ENCODE measurements around the gene IRF9. TPM values are rescaled to one million over a fixed set of nuclear protein-coding genes. Genes with fewer than 3 reads are reported as not detected.

The IRF9 gene
- total RNA-seq, 1 donor from 2014 or later = 66.5 TPM

- TF ChIP-seq CTCF (IDR thresholded peaks at IDR 0.05; ENCODE audit: insufficient read depth, low read length, poor library complexity, severe bottlenecking) = no peak
- Histone ChIP-seq H3K36me3 (ENCODE audit: control insufficient read depth, insufficient read depth, low read length) (peaks cover 4% of the 10 kb centered on the region), H3K27me3 (ENCODE audit: control insufficient read depth, insufficient read depth, low read length) (no peaks in the 10 kb centered on the region), H3K4me3 (ENCODE audit: low read depth, low read length) (no peak overlapping the region)
- no peak for DNase-seq (ENCODE audit: low read depth)
Observed at GRCh38 chr14:24189460-24189859, 28.4 kb downstream of the IRF9 start.

GRCh38 chr14:24190416-24190815 is 29.4 kb downstream of the IRF9 start:
- no peak overlapping the region for H3K4me3 ChIP-seq (ENCODE audit: low read depth, low read length)
- H3K27me3 ChIP-seq (ENCODE audit: control insufficient read depth, insufficient read depth, low read length) = no peaks in the 10 kb centered on the region
- H3K36me3 ChIP-seq (ENCODE audit: control insufficient read depth, insufficient read depth, low read length) = peaks cover 4% of the 10 kb centered on the region
- DNase-seq (ENCODE audit: low read depth) = no peak
- TF ChIP-seq CTCF (IDR thresholded peaks at IDR 0.05; ENCODE audit: insufficient read depth, low read length, poor library complexity, severe bottlenecking) = no peak

DNA sequence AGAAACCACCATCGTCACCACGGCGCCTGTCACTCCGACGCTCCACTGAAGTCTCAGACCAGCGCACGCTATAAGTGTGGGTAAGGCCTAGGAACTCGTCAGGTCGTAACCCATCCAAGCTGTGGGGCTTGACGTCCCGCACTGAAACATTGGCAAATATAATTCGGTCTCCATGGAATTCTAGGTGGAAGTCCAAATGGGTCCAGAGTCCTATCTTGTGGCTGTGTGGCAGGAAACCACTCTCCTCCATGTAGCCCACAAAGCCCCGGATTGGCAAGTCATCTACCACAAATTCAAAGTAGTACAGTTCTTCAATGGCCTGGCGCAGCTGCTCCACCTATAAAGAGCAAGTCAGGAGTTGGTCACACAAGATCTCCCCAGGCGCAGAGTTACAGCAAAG is 31.9 kb downstream of the IRF9 start:
- TF ChIP-seq CTCF (IDR thresholded peaks at IDR 0.05; ENCODE audit: insufficient read depth, low read length, poor library complexity, severe bottlenecking) = no peak
- Histone ChIP-seq H3K4me3 (ENCODE audit: low read depth, low read length) (no peak overlapping the region), H3K27me3 (ENCODE audit: control insufficient read depth, insufficient read depth, low read length) (no peaks in the 10 kb centered on the region), H3K36me3 (ENCODE audit: control insufficient read depth, insufficient read depth, low read length) (peaks cover 3% of the 10 kb centered on the region)
- DNase-seq (ENCODE audit: low read depth) = no peak

GRCh38 chr14:24194186-24194872 is 33.3 kb downstream of the IRF9 start:
- Histone ChIP-seq H3K36me3 (ENCODE audit: control insufficient read depth, insufficient read depth, low read length) (peaks cover 3% of the 10 kb centered on the region), H3K4me3 (ENCODE audit: low read depth, low read length) (peak overlapping the region; percentile 92), H3K27me3 (ENCODE audit: control insufficient read depth, insufficient read depth, low read length) (no peaks in the 10 kb centered on the region)
- no peak for TF ChIP-seq CTCF (IDR thresholded peaks at IDR 0.05; ENCODE audit: insufficient read depth, low read length, poor library complexity, severe bottlenecking)
- no peak for DNase-seq (ENCODE audit: low read depth)

DNA sequence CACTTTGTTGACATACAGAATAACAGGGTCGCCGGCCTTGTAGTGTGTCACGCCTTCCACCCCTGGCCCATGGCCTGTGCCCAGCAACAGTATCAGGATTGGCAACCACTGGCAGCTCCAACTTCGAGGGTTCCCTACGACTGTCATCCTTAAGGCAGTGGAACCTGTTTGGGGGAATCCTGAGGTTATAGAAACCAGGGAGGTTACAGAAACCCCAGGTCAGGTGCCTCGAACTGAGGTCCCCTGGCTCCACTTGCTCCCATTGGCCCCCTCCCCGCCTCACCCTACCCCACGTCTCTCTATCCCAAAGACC is 33.8 kb downstream of the IRF9 start:
- H3K27me3 ChIP-seq (ENCODE audit: control insufficient read depth, insufficient read depth, low read length) = no peaks in the 10 kb centered on the region
- no peak for TF ChIP-seq CTCF (IDR thresholded peaks at IDR 0.05; ENCODE audit: insufficient read depth, low read length, poor library complexity, severe bottlenecking)
- DNase-seq (ENCODE audit: low read depth) = no peak
- H3K36me3 ChIP-seq (ENCODE audit: control insufficient read depth, insufficient read depth, low read length) = peaks cover 3% of the 10 kb centered on the region
- H3K4me3 ChIP-seq (ENCODE audit: low read depth, low read length) = peak overlapping the region; percentile 92

Data from kidney epithelial cell (primary cell).